Type B pancreatic cell (in vitro differentiated cells): ENCODE data around the gene FXYD3. TPM values are rescaled to one million over a fixed set of nuclear protein-coding genes. Genes with fewer than 3 reads are reported as not detected.

Source experiments
- DNase-seq: peaks from one replicate; pipeline ENCODE4 v3.0.0; 2021; ENCODE audit warnings: mixed read lengths; ENCODE audit not compliant: unreplicated experiment; ENCODE audit errors: extremely low spot score
- H3K27ac Mint-ChIP-seq: 2 replicates; pipeline ENCODE4 v1.8.0; 2021; ENCODE audit warnings: mild to moderate bottlenecking, mixed read lengths
- H3K27me3 Mint-ChIP-seq: 2 replicates; pipeline ENCODE4 v1.8.0; 2021; ENCODE audit warnings: mixed read lengths
- H3K36me3 Mint-ChIP-seq: 2 replicates; pipeline ENCODE4 v1.8.0; 2021; ENCODE audit warnings: mixed read lengths
- H3K4me1 Mint-ChIP-seq: one replicate; pipeline ENCODE4 v1.8.0; 2021; ENCODE audit warnings: mixed read lengths; ENCODE audit not compliant: unreplicated experiment
- H3K4me3 Mint-ChIP-seq: 2 replicates; pipeline ENCODE4 v1.8.0; 2021; ENCODE audit warnings: mild to moderate bottlenecking, mixed read lengths
- H3K9me3 Mint-ChIP-seq: 2 replicates; pipeline ENCODE4 v1.8.0; 2021; ENCODE audit warnings: mixed read lengths
- CTCF ChIP-seq: fragments of 200-600 bp; sonication (generic); conservative IDR thresholded peaks from 2 replicates; pipeline ENCODE4 v1.5.0; 2021; ENCODE audit warnings: antibody characterized with exemption, mild to moderate bottlenecking
- total RNA-seq: library from RNA; stranded (reverse); gene quantifications from 2 replicates; pipeline ENCODE4 v1.2.1, GENCODE V29; 2021; ENCODE audit warnings: low replicate concordance

The FXYD3 gene
- total RNA-seq, 1 donor from 2014 or later: 77.5 TPM

DNA sequence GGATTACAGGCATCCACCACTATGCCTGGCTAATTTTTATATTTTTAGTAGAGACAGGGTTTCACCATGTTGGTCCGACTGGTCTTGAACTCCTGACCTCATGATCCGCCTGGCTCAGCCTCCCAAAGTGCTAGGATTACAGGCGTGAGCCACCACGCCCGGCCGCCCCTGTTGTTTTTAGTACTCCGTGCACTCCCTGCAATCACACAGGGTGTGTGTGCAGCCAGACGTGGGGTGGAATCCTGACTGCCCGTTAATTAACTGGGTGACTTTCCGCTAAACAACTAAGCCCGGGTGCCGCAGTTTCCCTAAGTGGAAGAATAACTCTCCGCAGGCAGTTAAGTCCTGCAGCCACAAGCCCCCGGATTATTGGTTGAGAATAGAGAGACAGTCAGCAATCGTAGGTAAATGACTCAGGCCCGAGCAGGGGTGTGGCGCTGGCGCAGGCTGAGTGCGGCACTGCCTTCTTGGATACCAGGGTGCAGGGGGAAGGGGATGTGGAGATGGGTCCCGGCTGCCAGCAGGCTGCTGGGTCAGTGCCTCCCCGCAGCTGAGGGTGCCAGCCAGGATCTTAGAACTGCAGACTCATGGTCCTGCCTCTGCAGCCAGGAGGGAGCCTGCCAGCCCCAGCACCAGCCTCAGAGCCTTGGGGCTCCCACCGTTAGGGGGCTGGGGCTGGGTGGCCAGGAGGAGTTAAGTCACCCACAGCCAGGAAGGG lies 6.1 kb upstream of the FXYD3 start:
- DNase-seq: no peak
- H3K9me3 Mint-ChIP-seq: peaks cover 8% of the 10 kb centered on the region
- H3K36me3 Mint-ChIP-seq: no peaks in the 10 kb centered on the region
- peaks cover 11% of the 10 kb centered on the region for H3K4me1 Mint-ChIP-seq
- no peak overlapping the region for H3K27ac Mint-ChIP-seq
- no peak for TF ChIP-seq CTCF
- no peak overlapping the region for H3K4me3 Mint-ChIP-seq
- no peaks in the 10 kb centered on the region for H3K27me3 Mint-ChIP-seq

- H3K36me3 Mint-ChIP-seq: no peaks in the 10 kb centered on the region
- no peak for TF ChIP-seq CTCF
- H3K4me3 Mint-ChIP-seq: no peak overlapping the region
- no peaks in the 10 kb centered on the region for H3K27me3 Mint-ChIP-seq
- peaks cover 8% of the 10 kb centered on the region for H3K9me3 Mint-ChIP-seq
- H3K27ac Mint-ChIP-seq: no peak overlapping the region
- no peak for DNase-seq
- H3K4me1 Mint-ChIP-seq: peaks cover 20% of the 10 kb centered on the region
Observed at GRCh38 chr19:35110974-35111373, 4.6 kb upstream of the FXYD3 start.

DNA sequence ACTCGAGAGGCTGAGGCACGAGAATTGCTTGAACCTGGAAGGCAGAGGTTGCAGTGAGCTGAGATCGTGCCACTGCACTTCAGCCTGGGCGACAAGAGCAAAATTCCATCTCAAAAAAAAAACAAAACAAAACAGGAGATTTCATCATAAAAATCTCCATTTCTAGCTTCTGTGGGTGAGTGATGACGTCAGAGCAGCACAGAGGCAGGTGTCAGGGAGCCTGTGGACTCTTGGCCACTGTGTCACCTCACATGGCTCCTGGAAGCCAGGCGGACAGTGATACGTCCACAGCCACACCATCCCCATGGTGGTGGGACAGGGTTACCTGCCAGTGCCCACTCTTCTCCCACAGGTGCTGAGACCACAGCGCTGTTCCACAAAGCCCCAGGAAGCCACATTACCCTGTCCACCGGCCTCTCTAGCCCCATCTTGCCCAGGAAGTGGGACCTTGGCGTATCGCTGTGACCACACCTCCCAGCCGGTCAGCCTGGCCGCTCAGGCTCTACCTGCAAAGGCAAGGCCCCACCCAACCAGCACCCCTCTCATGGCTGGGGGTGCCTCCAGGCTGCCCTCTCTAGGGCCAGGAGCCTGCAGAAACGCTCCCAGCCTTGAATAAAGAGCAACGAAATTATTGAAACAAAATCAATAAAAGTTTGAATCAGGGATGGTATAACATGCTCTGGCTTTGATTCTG lies 2.5 kb upstream of the FXYD3 start:
- H3K36me3 Mint-ChIP-seq: no peaks in the 10 kb centered on the region
- H3K4me3 Mint-ChIP-seq: no peak overlapping the region
- H3K9me3 Mint-ChIP-seq: no peaks in the 10 kb centered on the region
- H3K4me1 Mint-ChIP-seq: peaks cover 38% of the 10 kb centered on the region
- H3K27me3 Mint-ChIP-seq: no peaks in the 10 kb centered on the region
- TF ChIP-seq CTCF: no peak
- no peak overlapping the region for H3K27ac Mint-ChIP-seq
- DNase-seq: no peak

DNA sequence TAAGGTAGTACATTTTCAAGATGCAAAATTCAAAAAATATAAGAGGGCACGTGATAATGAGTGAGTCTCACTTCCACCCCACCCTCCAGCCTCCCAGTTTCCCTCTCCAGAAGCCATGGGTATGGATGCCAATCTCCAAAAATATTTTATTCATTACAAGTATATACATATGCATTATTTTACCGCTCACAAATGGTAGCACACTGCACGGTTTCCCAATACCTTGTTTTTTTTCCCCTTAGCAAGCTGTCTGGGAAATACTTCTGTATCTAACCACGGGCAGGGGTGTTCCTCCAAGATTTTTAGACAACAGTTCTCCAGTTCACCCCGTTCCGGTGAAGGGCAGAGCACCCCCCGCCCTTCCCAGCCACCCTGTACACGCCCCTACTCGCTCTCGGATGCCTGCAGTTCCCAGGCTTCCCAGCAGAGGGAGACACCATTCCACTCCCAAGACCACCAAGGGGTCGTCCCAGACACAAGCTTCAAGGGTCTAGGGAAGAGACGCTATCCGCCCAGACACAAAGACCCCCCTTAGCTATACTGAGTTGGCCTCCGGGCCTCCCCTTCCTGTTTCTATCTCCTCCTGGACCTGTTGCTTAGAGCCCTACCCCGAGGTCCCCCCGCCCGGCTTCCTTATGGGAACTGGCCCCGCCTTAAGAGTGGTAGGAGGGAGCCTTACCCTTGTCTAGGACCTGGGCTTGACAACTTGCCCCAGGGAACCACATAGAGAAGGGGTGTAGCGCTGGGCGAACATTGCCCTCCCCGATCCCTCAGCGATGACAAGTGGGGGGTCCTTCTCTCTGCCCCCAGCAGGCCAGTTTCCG lies 1.1 kb upstream of the FXYD3 start:
- Mint-ChIP-seq H3K4me1 (peaks cover 33% of the 10 kb centered on the region), H3K27ac (peak overlapping the region; percentile 78)

More for the DNA sequence above, 1.1 kb upstream of the FXYD3 start:
- H3K36me3 Mint-ChIP-seq: no peaks in the 10 kb centered on the region
- TF ChIP-seq CTCF: peak; percentile 99
- no peaks in the 10 kb centered on the region for H3K9me3 Mint-ChIP-seq
- H3K4me3 Mint-ChIP-seq: peak overlapping the region; percentile 87
- peak; percentile 85 for DNase-seq
- H3K27me3 Mint-ChIP-seq: no peaks in the 10 kb centered on the region
